ENCODE results near the gene AKIRIN2. TPM values are rescaled to one million over a fixed set of nuclear protein-coding genes. Genes with fewer than 3 reads are reported as not detected.

Gene AKIRIN2
- total and polyA plus RNA-seq, 2 donors (not counting 1 experiment from before 2014, with no cell fraction given): 82.2 to 108 TPM

DNA sequence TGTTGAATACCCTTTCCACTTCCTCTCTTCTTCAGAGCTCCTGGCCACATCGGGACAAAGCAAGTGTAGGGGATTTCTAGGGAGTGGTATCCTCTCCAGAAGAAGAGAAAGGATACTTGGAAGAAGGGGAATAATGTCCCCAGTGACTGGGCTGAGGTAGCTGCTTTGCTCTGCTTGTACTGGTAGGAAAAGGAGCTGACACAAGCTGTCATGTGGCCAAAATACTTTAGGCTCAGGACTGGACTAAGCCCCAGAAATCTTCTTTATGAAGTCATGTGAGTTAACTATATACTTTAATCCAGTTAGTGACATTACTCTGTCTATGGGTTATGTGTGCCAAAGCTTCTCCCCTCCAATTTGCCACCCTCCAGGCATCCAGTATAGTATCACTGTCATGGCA is 40.5 kb downstream of the AKIRIN2 start:
- no peaks in the 10 kb centered on the region for H3K9me3 Mint-ChIP-seq (ENCODE audit: insufficient read depth)
- Histone ChIP-seq H2AFZ (ENCODE audit: insufficient read depth, low read depth, low read length, poor library complexity, severe bottlenecking) (no peak overlapping the region), H3K27ac (ENCODE audit: low read length in 2 of 2) (no peak overlapping the region), H4K20me1 (ENCODE audit: control insufficient read depth, insufficient read depth, low read length, poor library complexity, severe bottlenecking) (no peaks in the 10 kb centered on the region), H3K9ac (ENCODE audit: low read length) (no peak overlapping the region), H3K36me3 (replicated peaks in 1 of 2; ENCODE audit: control extremely low read depth in 1 of 2, control insufficient read depth in 1 of 2, extremely low read depth in 1 of 2, insufficient read depth in 2 of 2, low read length in 1 of 2) (peaks cover 0 to 13% of the 10 kb centered on the region in 2 experiments), H3K4me1 (ENCODE audit: control insufficient read depth in 2 of 2, insufficient read depth in 2 of 2, low read length in 2 of 2) (peaks cover 2 to 3% of the 10 kb centered on the region in 2 donors), H3K4me3 (ENCODE audit: control extremely low read depth in 1 of 5, extremely low read depth in 1 of 5, insufficient read depth in 1 of 5, low read depth in 2 of 5, low read length in 4 of 5) (no peak overlapping the region), H3K79me2 (ENCODE audit: control insufficient read depth, insufficient read depth, low read length) (no peaks in the 10 kb centered on the region), H3K4me2 (replicated peaks; ENCODE audit: low read depth, low read length, poor library complexity, severe bottlenecking) (no peak overlapping the region), H3K9me3 (ENCODE audit: control extremely low read depth in 1 of 3, control insufficient read depth in 2 of 3, insufficient read depth in 1 of 3, low read length in 2 of 3) (no peaks in the 10 kb centered on the region), H3K27me3 (replicated peaks in 1 of 4; ENCODE audit: control extremely low read depth in 1 of 4, control insufficient read depth in 3 of 4, insufficient read depth in 4 of 4, low read length in 3 of 4) (no peaks in the 10 kb centered on the region)
- no CpG with 5 or more reads among the region's 1 CpG for WGBS (ENCODE audit: insufficient coverage)
- no peak for DNase-seq
- ChIA-PET POLR2A (no interaction called here), CTCF (interaction anchor here (0.5 kb wide), 1 partner anchor 16 kb away, joined by 5 read pairs; no protein-coding TSS in a partner anchor)
- H3K27ac Mint-ChIP-seq: no peak overlapping the region
- no peak for ATAC-seq (ENCODE audit: low read depth)
- TF ChIP-seq, protein P1, sequence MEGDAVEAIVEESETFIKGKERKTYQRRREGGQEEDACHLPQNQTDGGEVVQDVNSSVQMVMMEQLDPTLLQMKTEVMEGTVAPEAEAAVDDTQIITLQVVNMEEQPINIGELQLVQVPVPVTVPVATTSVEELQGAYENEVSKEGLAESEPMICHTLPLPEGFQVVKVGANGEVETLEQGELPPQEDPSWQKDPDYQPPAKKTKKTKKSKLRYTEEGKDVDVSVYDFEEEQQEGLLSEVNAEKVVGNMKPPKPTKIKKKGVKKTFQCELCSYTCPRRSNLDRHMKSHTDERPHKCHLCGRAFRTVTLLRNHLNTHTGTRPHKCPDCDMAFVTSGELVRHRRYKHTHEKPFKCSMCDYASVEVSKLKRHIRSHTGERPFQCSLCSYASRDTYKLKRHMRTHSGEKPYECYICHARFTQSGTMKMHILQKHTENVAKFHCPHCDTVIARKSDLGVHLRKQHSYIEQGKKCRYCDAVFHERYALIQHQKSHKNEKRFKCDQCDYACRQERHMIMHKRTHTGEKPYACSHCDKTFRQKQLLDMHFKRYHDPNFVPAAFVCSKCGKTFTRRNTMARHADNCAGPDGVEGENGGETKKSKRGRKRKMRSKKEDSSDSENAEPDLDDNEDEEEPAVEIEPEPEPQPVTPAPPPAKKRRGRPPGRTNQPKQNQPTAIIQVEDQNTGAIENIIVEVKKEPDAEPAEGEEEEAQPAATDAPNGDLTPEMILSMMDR (IDR thresholded peaks at IDR 0.05): no peak
- no peak for TF ChIP-seq EZH2 (IDR thresholded peaks at IDR 0.05; ENCODE audit: borderline replicate concordance, insufficient read depth, low read depth, low read length, poor library complexity, severe bottlenecking)
- H3K27me3 Mint-ChIP-seq: no peaks in the 10 kb centered on the region
- H3K4me1 Mint-ChIP-seq: peaks cover 7% of the 10 kb centered on the region
- H3K4me3 Mint-ChIP-seq: no peak overlapping the region
- intact Hi-C loops (cut with micrococcal nuclease): no loop called here

DNA sequence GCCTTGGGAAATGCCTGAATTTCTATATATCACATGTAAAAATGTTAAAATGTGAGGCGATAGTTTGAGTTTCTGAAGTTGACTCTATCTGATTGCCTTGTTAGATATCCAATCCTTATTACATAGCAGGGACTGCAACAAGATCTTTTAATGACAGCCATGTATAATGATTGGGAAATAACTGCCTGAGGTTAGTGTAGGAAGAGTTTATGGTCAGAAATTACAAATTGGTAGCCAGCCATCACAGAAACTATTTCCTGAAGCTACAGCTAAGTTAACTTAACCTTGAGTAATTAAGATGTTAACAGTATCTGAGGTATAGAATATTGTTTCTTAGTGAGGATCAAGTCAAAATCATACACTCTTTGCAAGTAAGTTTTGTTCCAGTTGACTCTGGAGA is 41.0 kb downstream of the AKIRIN2 start:
- ATAC-seq (ENCODE audit: low read depth): no peak
- TF ChIP-seq, protein P1 (IDR thresholded peaks at IDR 0.05): no peak
- TF ChIP-seq EZH2 (IDR thresholded peaks at IDR 0.05; ENCODE audit: borderline replicate concordance, insufficient read depth, low read depth, low read length, poor library complexity, severe bottlenecking): no peak
- POLR2A ChIA-PET: no interaction called here
- H3K4me3 Mint-ChIP-seq: no peak overlapping the region
- no peaks in the 10 kb centered on the region for H3K27me3 ChIP-seq (replicated peaks in 1 of 4; ENCODE audit: control extremely low read depth in 1 of 4, control insufficient read depth in 3 of 4, insufficient read depth in 4 of 4, low read length in 3 of 4)
- H3K4me2 ChIP-seq (replicated peaks; ENCODE audit: low read depth, low read length, poor library complexity, severe bottlenecking): no peak overlapping the region
- no peak for DNase-seq
- no peaks in the 10 kb centered on the region for H3K9me3 ChIP-seq (ENCODE audit: control extremely low read depth in 1 of 3, control insufficient read depth in 2 of 3, insufficient read depth in 1 of 3, low read length in 2 of 3)
- CTCF ChIA-PET: interaction anchor here (1.5 kb wide), 1 partner anchor 170 kb away, joined by 4 read pairs; no protein-coding TSS in a partner anchor
- intact Hi-C loops (cut with micrococcal nuclease): no loop called here
- no peaks in the 10 kb centered on the region for H4K20me1 ChIP-seq (ENCODE audit: control insufficient read depth, insufficient read depth, low read length, poor library complexity, severe bottlenecking)
- no peak overlapping the region for H3K4me3 ChIP-seq (ENCODE audit: control extremely low read depth in 1 of 5, extremely low read depth in 1 of 5, insufficient read depth in 1 of 5, low read depth in 2 of 5, low read length in 4 of 5)
- no peak overlapping the region for H3K9ac ChIP-seq (ENCODE audit: low read length)
- H3K9me3 Mint-ChIP-seq (ENCODE audit: insufficient read depth): no peaks in the 10 kb centered on the region
- no peaks in the 10 kb centered on the region for H3K27me3 Mint-ChIP-seq
- no peaks in the 10 kb centered on the region for H3K79me2 ChIP-seq (ENCODE audit: control insufficient read depth, insufficient read depth, low read length)
- no peak overlapping the region for H3K27ac Mint-ChIP-seq
- no CpG with 5 or more reads among the region's 1 CpG for WGBS (ENCODE audit: insufficient coverage)
- no peak overlapping the region for H2AFZ ChIP-seq (ENCODE audit: insufficient read depth, low read depth, low read length, poor library complexity, severe bottlenecking)
- peaks cover 7% of the 10 kb centered on the region for H3K4me1 Mint-ChIP-seq
- peaks cover 2 to 3% of the 10 kb centered on the region in 2 donors for H3K4me1 ChIP-seq (ENCODE audit: control insufficient read depth in 2 of 2, insufficient read depth in 2 of 2, low read length in 2 of 2)
- H3K27ac ChIP-seq (ENCODE audit: low read length in 2 of 2): no peak overlapping the region
- peaks cover 0 to 12% of the 10 kb centered on the region in 2 experiments for H3K36me3 ChIP-seq (replicated peaks in 1 of 2; ENCODE audit: control extremely low read depth in 1 of 2, control insufficient read depth in 1 of 2, extremely low read depth in 1 of 2, insufficient read depth in 2 of 2, low read length in 1 of 2)
